K562 (cell line): ENCODE results near the gene NR2C2AP.

Experiments used
- BRF1 ChIP-seq: IDR thresholded peaks from 3 replicates; pipeline ENCODE4 v1.6.1; 2011; ENCODE audit warnings: borderline replicate concordance, mild to moderate bottlenecking; ENCODE audit not compliant: insufficient read length; ENCODE audit errors: extremely low read depth
- EP300 ChIP-seq: IDR thresholded peaks from 2 replicates; pipeline ENCODE4 v1.6.1; 2012; ENCODE audit warnings: low read length, improper control_type of control experiment
- GATAD2B ChIP-seq: fragments of 450-650 bp; IDR thresholded peaks from 2 replicates; pipeline ENCODE4 v1.6.1; 2017; ENCODE audit warnings: mild to moderate bottlenecking, borderline replicate concordance
- KAT8 ChIP-seq: fragments of 450-650 bp; IDR thresholded peaks from 2 replicates; pipeline ENCODE4 v1.6.1; 2016; ENCODE audit warnings: low read depth, mild to moderate bottlenecking
- KLF13 ChIP-seq: fragments of 450-650 bp; IDR thresholded peaks from 2 replicates; pipeline ENCODE4 v1.6.1; 2016; ENCODE audit warnings: missing genetic modification characterization, low read depth, mild to moderate bottlenecking, missing compliant biosample characterization, moderate library complexity, borderline replicate concordance
- NUFIP1 ChIP-seq: fragments of 450-650 bp; IDR thresholded peaks from 2 replicates; pipeline ENCODE4 v1.6.1; 2018; ENCODE audit not compliant: partially characterized antibody
- SREBF2 ChIP-seq: sonication (generic); formaldehyde crosslinking; IDR thresholded peaks from 2 replicates; pipeline ENCODE4 v1.4.0; 2020; ENCODE audit warnings: mild to moderate bottlenecking, missing genetic modification reagents
- ZNF717 ChIP-seq: fragments of 250-450 bp; sonication (Bioruptor Pico); IDR thresholded peaks from 2 replicates; pipeline ENCODE4 v1.5.0; 2021
- TF ChIP-seq, protein P1 (sequence below), 3 experiments: IDR thresholded peaks in 2 of 3; conservative IDR thresholded peaks in 1 of 3; 2 replicates each; pipeline ENCODE4 v1.5.1; 2011 to 2012; ENCODE audit warnings: low read length in 3 of 3, mild to moderate bottlenecking in 3 of 3, control low read depth in 2 of 3, improper control_type of control experiment in 1 of 3, inconsistent platforms in 1 of 3, low read depth in 1 of 3, mixed read lengths in 1 of 3, moderate library complexity in 1 of 3; ENCODE audit not compliant: insufficient read depth in 2 of 3

DNA sequence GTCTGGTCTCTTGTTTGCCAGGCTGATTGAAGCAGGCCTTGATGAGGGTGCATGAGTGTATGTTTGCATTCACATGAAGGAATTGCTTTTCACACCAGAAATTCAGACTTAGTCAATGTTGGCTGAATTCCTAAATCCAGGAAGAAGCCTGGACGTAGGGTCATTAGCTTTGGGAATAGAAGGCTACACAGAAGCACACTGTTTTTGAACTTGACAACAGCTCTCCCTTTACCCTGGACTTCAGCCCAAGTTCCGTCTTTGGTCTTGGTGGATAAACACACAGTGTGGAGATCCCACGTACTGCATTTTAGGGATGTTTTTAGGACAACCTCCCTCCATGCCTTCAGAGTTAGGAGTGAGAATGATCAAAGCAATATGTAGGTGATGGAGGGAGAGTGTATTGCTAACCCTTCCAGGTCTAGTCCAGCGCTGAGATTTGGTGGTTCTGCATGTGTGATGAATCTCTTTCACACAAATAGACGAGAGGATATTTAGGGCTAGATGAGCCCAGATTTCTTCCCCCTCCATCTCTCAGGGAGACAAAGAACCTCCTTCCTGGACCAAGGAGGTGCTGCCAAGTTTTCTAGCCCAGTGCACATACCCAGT lies 47.1 kb upstream of the NR2C2AP start:
- TF ChIP-seq KAT8, result no peak
- TF ChIP-seq KLF13, result no peak
- TF ChIP-seq GATAD2B, result no peak
- no peak for TF ChIP-seq BRF1
- no peak for TF ChIP-seq SREBF2 (CRISPR knock-in tag)
- TF ChIP-seq EP300, result no peak
- TF ChIP-seq, protein P1, sequence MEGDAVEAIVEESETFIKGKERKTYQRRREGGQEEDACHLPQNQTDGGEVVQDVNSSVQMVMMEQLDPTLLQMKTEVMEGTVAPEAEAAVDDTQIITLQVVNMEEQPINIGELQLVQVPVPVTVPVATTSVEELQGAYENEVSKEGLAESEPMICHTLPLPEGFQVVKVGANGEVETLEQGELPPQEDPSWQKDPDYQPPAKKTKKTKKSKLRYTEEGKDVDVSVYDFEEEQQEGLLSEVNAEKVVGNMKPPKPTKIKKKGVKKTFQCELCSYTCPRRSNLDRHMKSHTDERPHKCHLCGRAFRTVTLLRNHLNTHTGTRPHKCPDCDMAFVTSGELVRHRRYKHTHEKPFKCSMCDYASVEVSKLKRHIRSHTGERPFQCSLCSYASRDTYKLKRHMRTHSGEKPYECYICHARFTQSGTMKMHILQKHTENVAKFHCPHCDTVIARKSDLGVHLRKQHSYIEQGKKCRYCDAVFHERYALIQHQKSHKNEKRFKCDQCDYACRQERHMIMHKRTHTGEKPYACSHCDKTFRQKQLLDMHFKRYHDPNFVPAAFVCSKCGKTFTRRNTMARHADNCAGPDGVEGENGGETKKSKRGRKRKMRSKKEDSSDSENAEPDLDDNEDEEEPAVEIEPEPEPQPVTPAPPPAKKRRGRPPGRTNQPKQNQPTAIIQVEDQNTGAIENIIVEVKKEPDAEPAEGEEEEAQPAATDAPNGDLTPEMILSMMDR (IDR thresholded peaks at IDR 0.05 in 2 of 3, conservative IDR thresholded peaks at IDR 0.05 in 1 of 3; ENCODE audit: insufficient read depth in 2 of 3, low read depth in 1 of 3, low read length in 3 of 3), result no peak
- TF ChIP-seq ZNF717, result no peak
- TF ChIP-seq NUFIP1, result no peak
